Activated CD8-positive, alpha-beta memory T cell treated with anti-CD3 and anti-CD28 coated beads for 1 hour (primary cell): ENCODE measurements around the gene KRTAP5-10.
"Not testable (repeated sequence)": the region's sequence is repeated elsewhere in the genome, so short reads cannot be mapped to it uniquely, and the experiment has no call there.

ENCODE experiments used
- DNase-seq, 2 donors: peaks; one replicate each; pipeline ENCODE4 v3.0.0-alpha.2; 2020; ENCODE audit warnings: low read depth in 1 of 2; ENCODE audit errors: extremely low read depth in 1 of 2

KRTAP5-10 gene

DNA sequence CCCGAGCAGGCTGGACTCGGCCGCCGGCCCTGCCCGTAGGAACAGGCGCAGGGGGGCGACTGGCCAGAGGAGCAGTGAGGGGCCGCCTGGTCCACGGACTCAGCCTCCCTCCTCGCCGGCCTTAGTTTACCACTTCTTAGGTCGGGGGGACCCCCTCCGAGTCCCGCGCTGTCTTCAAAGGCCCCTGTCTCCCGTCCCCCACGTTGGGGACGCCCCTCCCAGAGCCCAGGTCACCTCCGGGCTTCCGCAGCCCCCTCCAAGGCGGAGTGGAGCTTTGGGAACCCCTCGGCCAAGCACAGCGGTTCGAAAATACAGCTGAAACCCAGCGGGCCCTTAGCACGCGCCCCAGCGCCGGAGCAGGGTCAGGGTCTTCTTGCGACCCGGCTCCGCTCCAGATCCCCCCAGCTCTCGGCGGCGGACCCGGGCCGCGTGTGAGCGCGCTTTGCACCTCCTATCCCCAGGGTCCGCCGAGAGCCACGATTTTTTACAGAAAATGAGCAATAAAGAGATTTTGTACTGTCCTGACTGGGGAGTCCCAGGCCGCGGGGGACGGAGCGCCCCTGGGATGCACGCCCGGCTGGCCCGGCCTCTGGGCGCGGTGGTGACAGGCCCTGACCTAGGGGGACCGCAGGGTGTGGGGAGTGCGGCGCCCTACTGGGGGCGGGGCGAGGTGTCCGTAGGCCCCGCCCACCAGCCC is 42.3 kb downstream of the KRTAP5-10 start:
- not testable (repeated sequence) for DNase-seq

DNA sequence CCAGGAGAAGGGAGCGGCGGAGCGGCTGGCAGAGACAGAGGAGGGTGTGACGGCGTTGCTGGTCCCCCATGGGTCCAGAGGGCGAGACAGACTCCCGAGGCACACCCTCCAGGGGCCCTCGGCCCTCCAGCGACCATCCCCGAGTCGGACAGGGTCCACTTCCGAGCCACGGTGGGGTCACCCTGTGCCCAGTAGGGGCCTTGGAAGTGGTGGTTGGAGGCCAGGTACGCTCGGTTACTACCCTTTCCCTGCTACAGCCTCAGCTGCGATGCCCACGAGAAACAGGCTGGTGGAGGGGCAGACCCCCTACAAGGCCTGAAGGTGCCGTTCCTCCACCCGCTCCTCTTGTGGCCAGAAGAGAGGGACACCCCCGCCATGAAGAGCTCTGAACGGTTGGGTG is 42.9 kb downstream of the KRTAP5-10 start:
- DNase-seq, result not testable (repeated sequence)

DNA sequence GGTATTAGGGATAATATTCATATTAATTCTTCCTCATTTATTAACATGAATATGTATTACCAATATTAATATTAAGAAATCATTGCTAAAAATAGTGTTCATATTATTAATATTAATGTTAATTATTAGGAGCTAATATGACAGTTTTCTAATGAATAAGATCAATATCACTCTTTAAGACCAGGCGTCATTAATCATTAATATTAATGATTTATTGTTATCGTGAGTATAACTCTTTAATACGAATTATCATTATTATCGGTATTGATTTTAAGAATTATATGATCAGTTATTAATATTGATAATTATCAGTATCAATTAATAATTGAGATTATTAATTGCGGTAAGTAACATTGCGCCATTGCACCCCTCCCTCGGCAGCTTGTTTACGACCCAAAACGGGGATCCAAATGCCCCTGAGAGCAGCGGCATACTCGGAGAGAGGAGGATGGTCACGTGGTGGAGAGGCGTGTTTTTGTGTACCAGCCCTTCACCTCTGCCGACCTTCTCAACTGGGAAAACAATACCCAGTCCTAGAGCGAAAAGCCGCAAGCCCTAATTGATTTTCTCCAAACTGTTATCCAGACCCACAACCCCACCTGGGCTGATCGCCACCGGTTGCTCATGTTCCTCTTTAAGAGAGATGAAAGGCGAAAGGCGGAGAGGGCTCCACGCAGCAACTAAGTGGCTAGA is 46.0 kb downstream of the KRTAP5-10 start:
- DNase-seq, result not testable (repeated sequence)

DNA sequence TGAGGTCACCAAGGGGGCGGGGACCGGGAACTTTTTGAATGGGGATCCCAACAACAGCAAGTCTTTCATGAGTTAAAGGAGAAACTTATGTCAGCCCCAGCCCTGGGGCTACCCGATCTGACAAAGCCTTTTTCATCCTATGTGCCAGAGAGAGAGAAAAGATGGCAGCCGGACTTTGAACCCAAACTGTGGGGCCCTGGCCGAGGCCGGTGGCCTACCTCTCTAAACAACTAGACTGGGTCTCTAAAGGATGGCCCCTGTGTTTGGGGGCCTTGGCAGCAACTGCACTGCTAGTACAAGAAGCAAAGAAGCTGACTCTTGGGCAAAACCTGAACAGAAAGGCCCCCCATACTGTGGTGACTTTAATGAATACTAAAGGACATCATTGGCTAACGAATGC is 48.6 kb downstream of the KRTAP5-10 start:
- DNase-seq, result not testable (repeated sequence)

DNA sequence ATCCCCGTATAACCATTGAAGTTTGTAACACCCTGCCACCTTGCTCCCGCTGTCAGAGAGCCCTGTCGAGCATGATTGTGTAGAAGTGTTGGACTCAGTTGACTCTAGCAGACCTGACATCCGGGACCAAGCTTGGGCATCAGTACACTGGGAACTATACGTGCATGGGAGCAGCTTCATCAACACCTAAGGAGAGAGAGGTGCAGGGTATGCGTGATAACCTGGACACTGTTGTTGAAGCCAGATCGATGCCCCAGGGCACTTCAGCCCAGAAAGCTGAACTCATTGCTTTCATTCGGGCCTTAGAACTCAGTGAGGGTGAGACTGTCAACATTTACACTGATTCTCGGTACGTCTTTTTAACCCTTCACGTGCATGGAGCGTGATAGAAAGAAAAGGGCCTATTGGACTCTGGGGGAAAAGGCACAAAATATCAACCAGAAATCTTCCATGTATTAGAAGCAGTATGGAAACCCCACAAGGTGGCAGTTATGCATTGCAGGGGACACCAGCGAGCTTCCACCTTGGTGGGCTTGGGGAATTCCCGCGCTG is 49.1 kb downstream of the KRTAP5-10 start:
- DNase-seq, result not testable (repeated sequence)

DNA sequence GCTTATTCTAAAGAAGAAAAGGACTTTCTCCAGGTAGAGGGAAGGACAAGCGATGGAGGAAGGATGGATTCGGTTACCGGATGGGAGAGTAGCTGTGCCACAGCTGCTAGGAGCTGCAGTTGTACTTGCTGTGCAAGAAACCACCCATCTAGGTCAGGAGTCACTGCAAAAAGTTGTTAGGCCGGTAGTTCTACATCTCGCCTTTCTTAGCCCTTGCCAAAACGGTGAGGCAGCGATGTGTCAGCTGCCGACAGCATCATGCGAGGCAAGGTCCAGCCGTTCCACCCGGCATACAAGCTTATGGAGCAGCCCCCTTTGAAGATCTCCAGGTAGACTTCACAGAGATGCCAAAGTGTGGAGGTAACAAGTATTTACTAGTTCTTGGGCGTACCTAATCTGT is 49.6 kb downstream of the KRTAP5-10 start:
- DNase-seq, result not testable (repeated sequence)
